ENCODE data around the gene AOPEP.

AOPEP gene

GRCh38 chr9:94888775-94889174, 162.3 kb downstream of the AOPEP start:
- no peak for DNase-seq (ENCODE audit: extremely low read depth, low read depth)
- TF ChIP-seq CTCF (IDR thresholded peaks at IDR 0.05; ENCODE audit: low read depth, low read length) = no peak

- TF ChIP-seq CTCF (IDR thresholded peaks at IDR 0.05; ENCODE audit: low read depth, low read length) = no peak
- no peak for DNase-seq (ENCODE audit: extremely low read depth, low read depth)
Measured at GRCh38 chr9:94889628-94890027, 163.1 kb downstream of the AOPEP start.

- TF ChIP-seq CTCF (IDR thresholded peaks at IDR 0.05; ENCODE audit: low read depth, low read length) = no peak
Measured at GRCh38 chr9:94891183-94891582, 164.7 kb downstream of the AOPEP start.

GRCh38 chr9:94892675-94893074, 166.2 kb downstream of the AOPEP start:
- DNase-seq (ENCODE audit: extremely low read depth, low read depth) = no peak

More at GRCh38 chr9:94891183-94891582, 164.7 kb downstream of the AOPEP start:
- DNase-seq (ENCODE audit: extremely low read depth, low read depth) = no peak

GRCh38 chr9:94894094-94894699, 167.7 kb downstream of the AOPEP start:
- DNase-seq (ENCODE audit: extremely low read depth, low read depth) = no peak
- TF ChIP-seq CTCF (IDR thresholded peaks at IDR 0.05; ENCODE audit: low read depth, low read length) = no peak

More at GRCh38 chr9:94892675-94893074, 166.2 kb downstream of the AOPEP start:
- no peak for TF ChIP-seq CTCF (IDR thresholded peaks at IDR 0.05; ENCODE audit: low read depth, low read length)

DNA sequence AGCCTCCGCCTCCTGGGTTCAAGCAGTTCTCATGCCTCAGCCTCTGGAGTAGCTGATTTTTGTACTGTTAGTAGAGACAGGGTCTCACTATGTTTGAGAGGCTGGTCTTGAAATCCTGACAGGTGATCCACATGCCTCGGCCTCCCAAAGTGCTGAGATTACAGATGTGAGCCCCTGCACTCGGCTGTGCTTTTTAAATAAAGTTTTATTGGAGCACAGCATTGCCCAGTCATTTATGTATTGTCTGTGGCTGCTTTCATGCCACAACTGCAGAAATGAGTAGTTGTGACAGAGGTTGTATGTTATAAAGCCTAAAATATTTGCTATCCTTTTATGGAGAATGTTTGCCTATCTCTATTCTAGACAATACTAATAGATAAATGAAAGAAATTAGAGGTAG, 169.2 kb downstream of the AOPEP start:
- DNase-seq (ENCODE audit: extremely low read depth, low read depth) = no peak
- TF ChIP-seq CTCF (IDR thresholded peaks at IDR 0.05; ENCODE audit: low read depth, low read length) = no peak

DNA sequence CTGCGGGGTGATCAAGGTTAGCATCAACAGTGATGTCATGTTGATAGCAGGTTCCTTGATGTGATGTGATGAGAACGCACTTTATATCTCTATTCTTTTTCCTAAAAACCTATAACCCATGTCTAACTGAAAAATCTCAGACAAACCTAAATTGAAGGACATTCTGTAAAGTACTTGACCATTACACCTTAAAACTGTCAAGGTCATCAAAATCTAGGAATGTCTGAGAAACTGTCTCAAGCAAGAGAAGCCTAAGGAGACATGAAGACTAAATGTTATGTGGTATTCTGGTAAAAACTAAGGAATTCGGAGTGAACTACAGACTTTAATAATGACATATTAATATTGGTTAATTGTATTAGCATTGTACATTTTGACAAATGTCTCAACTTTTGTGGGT, 170.0 kb downstream of the AOPEP start:
- no peak for TF ChIP-seq CTCF (IDR thresholded peaks at IDR 0.05; ENCODE audit: low read depth, low read length)
- DNase-seq (ENCODE audit: extremely low read depth, low read depth) = no peak
